ENCODE data around the gene SLC2A4. TPM values are rescaled to one million over a fixed set of nuclear protein-coding genes. Genes with fewer than 3 reads are reported as not detected.

SLC2A4 gene
- total RNA-seq, 1 experiment from 2014 or later, result 0.19 TPM

GRCh38 chr17:7313088-7313889 lies 31.8 kb downstream of the SLC2A4 start:
- intact Hi-C loops (cut with micrococcal nuclease; ENCODE audit: unreplicated experiment), result no loop called here
- Mint-ChIP-seq H3K9me3 (ENCODE audit: low read depth, unreplicated experiment) (no peaks in the 10 kb centered on the region), H3K36me3 (ENCODE audit: insufficient read depth, unreplicated experiment) (peaks cover 88% of the 10 kb centered on the region), H3K4me1 (ENCODE audit: low read depth, unreplicated experiment) (peaks cover 34% of the 10 kb centered on the region), H3K4me3 (ENCODE audit: low read depth, unreplicated experiment) (no peak overlapping the region), H3K27me3 (ENCODE audit: unreplicated experiment) (no peaks in the 10 kb centered on the region), H3K27ac (ENCODE audit: unreplicated experiment) (no peak overlapping the region)
- BruUV-seq (replicated peaks), result no TSS peak
- TF ChIP-seq, protein P1, sequence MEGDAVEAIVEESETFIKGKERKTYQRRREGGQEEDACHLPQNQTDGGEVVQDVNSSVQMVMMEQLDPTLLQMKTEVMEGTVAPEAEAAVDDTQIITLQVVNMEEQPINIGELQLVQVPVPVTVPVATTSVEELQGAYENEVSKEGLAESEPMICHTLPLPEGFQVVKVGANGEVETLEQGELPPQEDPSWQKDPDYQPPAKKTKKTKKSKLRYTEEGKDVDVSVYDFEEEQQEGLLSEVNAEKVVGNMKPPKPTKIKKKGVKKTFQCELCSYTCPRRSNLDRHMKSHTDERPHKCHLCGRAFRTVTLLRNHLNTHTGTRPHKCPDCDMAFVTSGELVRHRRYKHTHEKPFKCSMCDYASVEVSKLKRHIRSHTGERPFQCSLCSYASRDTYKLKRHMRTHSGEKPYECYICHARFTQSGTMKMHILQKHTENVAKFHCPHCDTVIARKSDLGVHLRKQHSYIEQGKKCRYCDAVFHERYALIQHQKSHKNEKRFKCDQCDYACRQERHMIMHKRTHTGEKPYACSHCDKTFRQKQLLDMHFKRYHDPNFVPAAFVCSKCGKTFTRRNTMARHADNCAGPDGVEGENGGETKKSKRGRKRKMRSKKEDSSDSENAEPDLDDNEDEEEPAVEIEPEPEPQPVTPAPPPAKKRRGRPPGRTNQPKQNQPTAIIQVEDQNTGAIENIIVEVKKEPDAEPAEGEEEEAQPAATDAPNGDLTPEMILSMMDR (IDR thresholded peaks at IDR 0.05; ENCODE audit: unreplicated experiment), result no peak
- peak; percentile 14 for DNase-seq
- CTCF ChIA-PET, result no interaction called here

GRCh38 chr17:7313890-7314718 lies 32.6 kb downstream of the SLC2A4 start:
- no peaks in the 10 kb centered on the region for H3K9me3 Mint-ChIP-seq (ENCODE audit: low read depth, unreplicated experiment)

DNA sequence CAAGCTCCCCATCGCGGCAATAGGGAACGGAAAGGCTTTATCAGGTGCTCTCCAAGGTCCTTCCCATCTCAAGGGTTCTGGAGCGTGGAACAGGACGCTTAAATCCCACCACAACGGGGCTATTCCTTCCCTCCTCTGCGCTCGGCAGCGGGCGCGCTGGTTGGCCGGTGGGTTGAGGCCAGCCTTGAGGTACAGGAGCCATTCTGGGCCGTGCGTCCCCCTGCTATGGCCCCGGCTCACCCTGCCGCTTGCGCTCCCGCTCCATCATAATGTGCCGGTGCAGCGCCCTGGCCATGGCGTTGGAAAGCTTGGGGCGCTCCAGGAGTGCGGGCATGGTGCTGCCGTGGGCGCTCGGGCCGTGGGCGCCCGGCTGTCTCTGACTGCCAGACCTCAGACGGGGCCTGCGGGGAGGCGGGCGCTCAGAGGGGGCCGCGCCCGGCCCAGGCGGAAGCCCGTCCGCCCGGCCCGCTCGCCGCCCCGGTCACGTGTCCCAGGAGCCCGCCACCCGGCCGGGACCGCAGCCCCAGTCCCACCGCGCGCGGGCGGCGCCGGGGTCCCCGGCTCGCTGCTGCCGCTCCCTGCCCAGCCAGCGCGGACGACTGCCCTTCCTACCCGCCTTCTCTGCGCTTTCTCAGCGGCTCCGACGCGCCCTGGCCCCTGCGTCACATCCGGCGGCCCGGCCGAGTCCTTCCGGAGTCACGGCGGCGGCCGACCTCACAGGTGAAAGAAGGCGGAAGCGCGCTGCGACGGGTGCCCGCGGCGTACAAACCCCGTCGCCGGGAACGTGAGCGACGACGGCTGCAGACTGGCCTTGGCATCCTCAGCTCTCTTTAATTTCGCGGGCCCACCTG lies 33.4 kb downstream of the SLC2A4 start, which contains the start of gene GPS2:
Gene GPS2, minus strand, starts transcription at position 642 of the 851 bp plus-strand sequence. Its CDS starts 308 bp downstream, at position 334.
- no TSS peak for BruUV-seq (replicated peaks)
- H3K36me3 Mint-ChIP-seq (ENCODE audit: insufficient read depth, unreplicated experiment), result peaks cover 76% of the 10 kb centered on the region
- DNase-seq, result peak; percentile 90
- intact Hi-C loops (cut with micrococcal nuclease; ENCODE audit: unreplicated experiment), result no loop called here
- peak within 1 kb of the TSS; percentile 82 for H3K4me3 Mint-ChIP-seq (ENCODE audit: low read depth, unreplicated experiment)
- H3K9me3 Mint-ChIP-seq (ENCODE audit: low read depth, unreplicated experiment), result no peaks in the 10 kb centered on the region
- no peaks in the 10 kb centered on the region for H3K27me3 Mint-ChIP-seq (ENCODE audit: unreplicated experiment)
- CTCF ChIA-PET, result no interaction called here
- TF ChIP-seq, protein P1 (IDR thresholded peaks at IDR 0.05; ENCODE audit: unreplicated experiment), result no peak
- H3K4me1 Mint-ChIP-seq (ENCODE audit: low read depth, unreplicated experiment), result peaks cover 28% of the 10 kb centered on the region
- peak within 1 kb of the TSS; percentile 86 for H3K27ac Mint-ChIP-seq (ENCODE audit: unreplicated experiment)

More at GRCh38 chr17:7313890-7314718, 32.6 kb downstream of the SLC2A4 start:
- H3K4me1 Mint-ChIP-seq (ENCODE audit: low read depth, unreplicated experiment), result peaks cover 34% of the 10 kb centered on the region
- TF ChIP-seq, protein P1 (IDR thresholded peaks at IDR 0.05; ENCODE audit: unreplicated experiment), result no peak
- TSS peak; percentile 84 for BruUV-seq (replicated peaks)
- intact Hi-C loops (cut with micrococcal nuclease; ENCODE audit: unreplicated experiment), result no loop called here
- no peak for DNase-seq
- H3K27ac Mint-ChIP-seq (ENCODE audit: unreplicated experiment), result peak overlapping the region; percentile 86
- CTCF ChIA-PET, result no interaction called here
- H3K36me3 Mint-ChIP-seq (ENCODE audit: insufficient read depth, unreplicated experiment), result peaks cover 84% of the 10 kb centered on the region
- peak overlapping the region; percentile 82 for H3K4me3 Mint-ChIP-seq (ENCODE audit: low read depth, unreplicated experiment)
- no peaks in the 10 kb centered on the region for H3K27me3 Mint-ChIP-seq (ENCODE audit: unreplicated experiment)

All from Calu3 (cell line).